Measurements from ENCODE around the gene S100A7A. TPM values are rescaled to one million over a fixed set of nuclear protein-coding genes. Genes with fewer than 3 reads are reported as not detected.
"Not testable (repeated sequence)": the region's sequence is repeated elsewhere in the genome, so short reads cannot be mapped to it uniquely, and the experiment has no call there.

The S100A7A gene
- total RNA-seq, 1 experiment from 2014 or later, result not detected

GRCh38 chr1:153456396-153456795 is 40.1 kb downstream of the S100A7A start:
- H3K9me3 Mint-ChIP-seq (ENCODE audit: unreplicated experiment), result no peaks in the 10 kb centered on the region
- no TSS peak for BruUV-seq (replicated peaks)
- Histone ChIP-seq H3K36me3 (ENCODE audit: control insufficient read depth, insufficient read depth, low read length) (no peaks in the 10 kb centered on the region), H3K4me1 (no peaks in the 10 kb centered on the region), H3K9me3 (no peaks in the 10 kb centered on the region), H3K27me3 (replicated peaks; ENCODE audit: control insufficient read depth, insufficient read depth, low read length) (no peaks in the 10 kb centered on the region), H3K4me3 (ENCODE audit: low read depth, low read length) (no peak overlapping the region)
- no peaks in the 10 kb centered on the region for H3K4me1 Mint-ChIP-seq (ENCODE audit: low read depth, unreplicated experiment)
- POLR2A ChIA-PET, result no interaction called here
- no peak overlapping the region for H3K4me3 Mint-ChIP-seq (ENCODE audit: unreplicated experiment)
- CTCF ChIA-PET, result interaction anchor here (0.6 kb wide), 1 partner anchor 16 kb away, joined by 4 read pairs; no protein-coding TSS in a partner anchor
- TF ChIP-seq CTCF (IDR thresholded peaks at IDR 0.05; ENCODE audit: insufficient read depth in 1 of 2, low read depth in 1 of 2, low read length in 1 of 2, severe bottlenecking in 1 of 2, unreplicated experiment in 1 of 2), result no peak
- no peak overlapping the region for H3K27ac Mint-ChIP-seq (ENCODE audit: unreplicated experiment)
- H3K36me3 Mint-ChIP-seq (ENCODE audit: insufficient read depth, unreplicated experiment), result no peaks in the 10 kb centered on the region
- no peak for DNase-seq
- peaks cover 23% of the 10 kb centered on the region for H3K27me3 Mint-ChIP-seq (ENCODE audit: insufficient read depth, unreplicated experiment)
- intact Hi-C loops (cut with micrococcal nuclease; ENCODE audit: unreplicated experiment), result no loop called here

- H3K9me3 ChIP-seq, result no peaks in the 10 kb centered on the region
- no peaks in the 10 kb centered on the region for H3K4me1 ChIP-seq
- no peaks in the 10 kb centered on the region for H3K36me3 ChIP-seq (ENCODE audit: control insufficient read depth, insufficient read depth, low read length)
- Mint-ChIP-seq H3K9me3 (ENCODE audit: unreplicated experiment) (no peaks in the 10 kb centered on the region), H3K27me3 (ENCODE audit: insufficient read depth, unreplicated experiment) (peaks cover 25% of the 10 kb centered on the region), H3K4me1 (ENCODE audit: low read depth, unreplicated experiment) (no peaks in the 10 kb centered on the region), H3K36me3 (ENCODE audit: insufficient read depth, unreplicated experiment) (no peaks in the 10 kb centered on the region), H3K27ac (ENCODE audit: unreplicated experiment) (no peak overlapping the region), H3K4me3 (ENCODE audit: unreplicated experiment) (no peak overlapping the region)
- intact Hi-C loops (cut with micrococcal nuclease; ENCODE audit: unreplicated experiment), result no loop called here
- TF ChIP-seq CTCF (IDR thresholded peaks at IDR 0.05; ENCODE audit: insufficient read depth in 1 of 2, low read depth in 1 of 2, low read length in 1 of 2, severe bottlenecking in 1 of 2, unreplicated experiment in 1 of 2), result no peak
- no peak for DNase-seq
- no TSS peak for BruUV-seq (replicated peaks)
- H3K27me3 ChIP-seq (replicated peaks; ENCODE audit: control insufficient read depth, insufficient read depth, low read length), result no peaks in the 10 kb centered on the region; the same call in 1 of the 2 replicates
- ChIA-PET POLR2A (no interaction called here), CTCF (no interaction called here)
- H3K4me3 ChIP-seq (ENCODE audit: low read depth, low read length), result no peak overlapping the region
Observed at GRCh38 chr1:153459655-153460054, 43.3 kb downstream of the S100A7A start.

- Histone ChIP-seq H3K9me3 (no peaks in the 10 kb centered on the region), H3K36me3 (ENCODE audit: control insufficient read depth, insufficient read depth, low read length) (no peaks in the 10 kb centered on the region), H3K27me3 (replicated peaks; ENCODE audit: control insufficient read depth, insufficient read depth, low read length) (no peaks in the 10 kb centered on the region; the same call in 1 of the 2 replicates), H3K4me1 (no peaks in the 10 kb centered on the region), H3K4me3 (ENCODE audit: low read depth, low read length) (no peak within 1 kb of the TSS)
- no peaks in the 10 kb centered on the region for H3K9me3 Mint-ChIP-seq (ENCODE audit: unreplicated experiment)
- H3K4me3 Mint-ChIP-seq (ENCODE audit: unreplicated experiment), result no peak within 1 kb of the TSS
- H3K4me1 Mint-ChIP-seq (ENCODE audit: low read depth, unreplicated experiment), result no peaks in the 10 kb centered on the region
- no peak for DNase-seq
- H3K36me3 Mint-ChIP-seq (ENCODE audit: insufficient read depth, unreplicated experiment), result no peaks in the 10 kb centered on the region
- intact Hi-C loops (cut with micrococcal nuclease; ENCODE audit: unreplicated experiment), result no loop called here
- no TSS peak for BruUV-seq (replicated peaks)
- no peak within 1 kb of the TSS for H3K27ac Mint-ChIP-seq (ENCODE audit: unreplicated experiment)
- CTCF ChIA-PET, result no interaction called here
- POLR2A ChIA-PET, result no interaction called here
- no peak for TF ChIP-seq CTCF (IDR thresholded peaks at IDR 0.05; ENCODE audit: insufficient read depth in 1 of 2, low read depth in 1 of 2, low read length in 1 of 2, severe bottlenecking in 1 of 2, unreplicated experiment in 1 of 2)
- peaks cover 23% of the 10 kb centered on the region for H3K27me3 Mint-ChIP-seq (ENCODE audit: insufficient read depth, unreplicated experiment)
Observed at GRCh38 chr1:153460551-153460950, 44.2 kb downstream of the S100A7A start, which contains the start of gene S100A7. Gene S100A7, minus strand, starts transcription at chr1:153460651. Its CDS starts 1,638 bp downstream, at chr1:153459013.

GRCh38 chr1:153462741-153463140 is 46.4 kb downstream of the S100A7A start:
- H3K27me3 Mint-ChIP-seq (ENCODE audit: insufficient read depth, unreplicated experiment), result peaks cover 15% of the 10 kb centered on the region
- H3K27me3 ChIP-seq (replicated peaks; ENCODE audit: control insufficient read depth, insufficient read depth, low read length); intact Hi-C loops (cut with micrococcal nuclease; ENCODE audit: unreplicated experiment); H3K27ac Mint-ChIP-seq (ENCODE audit: unreplicated experiment); H3K9me3 Mint-ChIP-seq (ENCODE audit: unreplicated experiment); POLR2A ChIA-PET; H3K4me3 Mint-ChIP-seq (ENCODE audit: unreplicated experiment); DNase-seq; H3K36me3 Mint-ChIP-seq (ENCODE audit: insufficient read depth, unreplicated experiment); H3K4me1 Mint-ChIP-seq (ENCODE audit: low read depth, unreplicated experiment); H3K4me1 ChIP-seq; CTCF ChIA-PET; BruUV-seq (replicated peaks); H3K9me3 ChIP-seq; H3K4me3 ChIP-seq (ENCODE audit: low read depth, low read length); H3K36me3 ChIP-seq (ENCODE audit: control insufficient read depth, insufficient read depth, low read length): not testable (repeated sequence)
